Body of pancreas (tissue), 4 donors: Measurements from ENCODE around the gene CACNA2D4. TPM values are rescaled to one million over a fixed set of nuclear protein-coding genes. Genes with fewer than 3 reads are reported as not detected.
"Not testable (repeated sequence)": the region's sequence is repeated elsewhere in the genome, so short reads cannot be mapped to it uniquely, and the experiment has no call there.

Source experiments
- ATAC-seq: fragments of 150-250 bp; one replicate; pipeline ENCODE4 v1.9.1; 2016
- DNase-seq, 4 donors: peaks; one replicate each; pipeline ENCODE4 v3.0.0-alpha.2; 2019
- H3K27ac ChIP-seq, 4 donors: fragments of 200-600 bp; sonication (generic); 1 replicate in 3 of 4; 2 replicates in 1 of 4; pipeline versions ENCODE4 v1.5.1 to v1.6.1; 2016 to 2019; ENCODE audit warnings: mild to moderate bottlenecking in 1 of 4, mixed read lengths in 1 of 4, moderate library complexity in 1 of 4
- H3K27me3 ChIP-seq, 2 donors: fragments of 200-600 bp; sonication (generic); one replicate each; pipeline ENCODE4 v1.6.0; 2016; ENCODE audit warnings: mild to moderate bottlenecking in 1 of 2
- H3K36me3 ChIP-seq, 2 donors: fragments of 200-600 bp; sonication (generic); replicated peaks in 1 of 2; 2 replicates each; pipeline ENCODE4 v1.5.1; 2016; ENCODE audit warnings: low read depth in 2 of 2; ENCODE audit not compliant: insufficient read depth in 1 of 2
- H3K4me1 ChIP-seq: fragments of 200-600 bp; sonication (generic); one replicate; pipeline ENCODE4 v1.6.0; 2016
- H3K4me3 ChIP-seq, 2 donors: fragments of 200-600 bp; sonication (generic); 1 replicate in 1 of 2; 2 replicates in 1 of 2; pipeline ENCODE4 v1.5.1; 2016 to 2019
- H3K9me3 ChIP-seq, 3 donors: fragments of 200-600 bp; sonication (generic); 1 replicate in 2 of 3; 2 replicates in 1 of 3; pipeline ENCODE4 v1.5.1; 2016
- CTCF ChIP-seq, 7 experiments: fragments of 450-650 bp in 4 of 7; fragments of 200-600 bp in 3 of 7; sonication (generic) in 3 of 7; IDR thresholded peaks; one replicate each; pipeline ENCODE4 v1.5.1; 2016 to 2019; ENCODE audit warnings: antibody characterized with exemption in 7 of 7
- POLR2A ChIP-seq, 3 donors: fragments of 450-650 bp; IDR thresholded peaks; one replicate each; pipeline ENCODE4 v1.6.1; 2016; ENCODE audit warnings: antibody characterized with exemption in 3 of 3, mild to moderate bottlenecking in 2 of 3
- WGBS, 2 donors: methylation state at CpG; one replicate each; pipeline ENCODE4 v1.1.5; 2017; 5-methylcytosine and 5-hydroxymethylcytosine counted together
- intact Hi-C: fragments of 100-400 bp; cut with DNase I; formaldehyde crosslinking; loops from one replicate; pipeline ENCODE4 v1.15.1; 2023
- total RNA-seq, 2 donors: library from RNA; depleted of rRNA; stranded (reverse); fragments of >200 nt; gene quantifications; one replicate each; pipeline ENCODE4 v1.1.0, GENCODE V29; 2016

Gene CACNA2D4
- total RNA-seq, 2 donors from 2014 or later = 3.6 TPM; not detected in 1

DNA sequence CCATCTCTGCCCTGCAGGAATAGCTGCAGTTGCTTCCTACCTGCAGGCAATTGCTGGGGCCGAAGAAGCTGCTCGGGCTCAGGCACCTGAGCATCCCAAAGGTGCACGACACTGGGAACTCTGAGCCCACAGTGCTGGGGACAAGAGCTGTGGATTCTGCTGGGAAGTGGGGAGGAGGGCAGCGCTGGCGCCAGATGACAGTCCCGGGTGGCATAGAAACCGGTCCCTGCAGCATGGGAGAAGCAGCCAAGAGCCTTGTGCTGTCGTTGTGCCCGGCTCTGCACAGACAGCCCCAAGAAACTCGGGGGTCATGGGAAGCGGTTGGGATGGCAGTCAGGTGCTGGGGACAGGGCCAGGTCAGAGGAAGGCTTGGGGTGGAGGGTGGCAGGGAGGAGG, 97.6 kb downstream of the CACNA2D4 start:
- no peak for ATAC-seq
- H3K27ac ChIP-seq = no peak overlapping the region
- no peaks in the 10 kb centered on the region for H3K4me1 ChIP-seq
- TF ChIP-seq CTCF (IDR thresholded peaks at IDR 0.05) = no peak
- TF ChIP-seq POLR2A (IDR thresholded peaks at IDR 0.05) = no peak
- H3K9me3 ChIP-seq = no peaks in the 10 kb centered on the region
- 55 to 70% methylated on average over 10 to 11 of the region's 11 CpGs for WGBS, 2 donors
- H3K27me3 ChIP-seq = peaks cover 0 to 4% of the 10 kb centered on the region in 2 donors
- DNase-seq = no peak
- intact Hi-C loops = no loop called here
- no peaks in the 10 kb centered on the region for H3K36me3 ChIP-seq
- H3K4me3 ChIP-seq = no peak overlapping the region

DNA sequence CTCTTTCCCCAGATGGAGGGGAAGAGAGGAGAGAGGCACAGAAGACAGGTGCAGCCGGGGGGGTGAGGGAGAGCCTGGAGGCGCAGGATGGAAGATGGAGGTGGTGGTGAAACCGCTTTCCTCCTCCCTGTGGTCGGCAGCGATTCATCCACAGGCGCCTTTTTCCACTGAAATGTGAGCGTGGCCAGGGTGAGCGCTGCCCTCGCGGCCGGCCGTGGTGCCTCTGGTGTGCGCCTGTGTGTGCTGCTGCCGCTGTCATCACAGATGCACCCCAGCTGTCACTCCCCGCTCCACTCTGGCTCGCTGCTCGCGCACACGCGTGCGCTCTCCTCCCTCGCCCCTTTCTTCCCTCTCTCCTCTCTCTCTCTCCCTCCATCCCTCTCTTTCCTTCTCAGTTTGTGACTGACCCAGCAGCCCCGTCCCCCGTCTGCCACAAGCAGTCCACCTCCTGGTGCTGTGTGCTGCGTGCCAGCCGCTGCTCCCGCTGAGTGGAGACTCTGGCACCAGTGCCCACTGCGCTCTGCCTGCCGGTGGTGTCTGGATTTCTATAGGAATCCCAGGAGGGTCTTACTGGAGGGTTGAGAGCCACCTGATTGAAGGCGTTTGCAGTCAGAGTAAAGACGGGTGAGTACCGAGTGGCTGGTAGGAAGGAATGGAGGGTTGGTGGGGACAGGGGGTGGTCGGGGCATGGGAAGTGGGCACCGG, 98.1 kb downstream of the CACNA2D4 start, which contains the start of gene LRTM2:
LRTM2 (plus strand) TSS at position 375 of the 705 bp plus-strand sequence. CDS start 7,584 bp downstream, outside the sequence.
- Histone ChIP-seq H3K27me3 (peaks cover 0 to 9% of the 10 kb centered on the region in 2 donors), H3K4me3 (no peak within 1 kb of the TSS), H3K36me3 (no peaks in the 10 kb centered on the region), H3K9me3 (no peaks in the 10 kb centered on the region), H3K4me1 (no peaks in the 10 kb centered on the region), H3K27ac (no peak within 1 kb of the TSS)
- no peak for ATAC-seq
- no peak for DNase-seq
- TF ChIP-seq POLR2A (IDR thresholded peaks at IDR 0.05) (no peak), CTCF (IDR thresholded peaks at IDR 0.05) (no peak)
- intact Hi-C loops = no loop called here
- WGBS, 2 donors = 9 to 16% methylated on average over 21 to 34 of the region's 34 CpGs

DNA sequence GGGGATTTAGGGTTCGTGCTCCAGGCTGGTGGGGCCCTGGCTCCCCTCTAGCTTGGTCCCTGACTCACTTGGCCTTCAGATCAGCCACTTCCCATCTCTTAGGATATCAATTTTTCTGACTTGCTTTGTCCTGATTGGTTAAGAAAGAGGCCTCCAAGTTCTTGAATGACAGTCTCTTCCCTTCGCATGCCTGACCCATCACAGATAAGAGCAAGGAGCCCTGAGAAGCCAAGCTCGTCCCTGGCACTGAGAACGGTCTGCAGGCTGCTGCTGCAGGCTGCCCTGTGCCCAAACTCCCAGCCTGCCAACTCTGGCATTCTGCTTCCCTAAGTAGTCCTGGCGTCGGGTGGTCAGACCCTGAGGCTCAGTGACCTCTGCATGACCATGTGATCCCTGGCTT, 98.9 kb downstream of the CACNA2D4 start:
- H3K36me3 ChIP-seq = no peaks in the 10 kb centered on the region
- WGBS, 2 donors = 7 to 25% methylated on average over 5 to 6 of the region's 6 CpGs
- peaks cover 0 to 9% of the 10 kb centered on the region in 2 donors for H3K27me3 ChIP-seq
- ATAC-seq = no peak
- intact Hi-C loops = no loop called here
- H3K4me3 ChIP-seq = no peak overlapping the region
- TF ChIP-seq CTCF (IDR thresholded peaks at IDR 0.05) = no peak
- no peak for TF ChIP-seq POLR2A (IDR thresholded peaks at IDR 0.05)
- no peak overlapping the region for H3K27ac ChIP-seq
- H3K4me1 ChIP-seq = no peaks in the 10 kb centered on the region
- no peak for DNase-seq
- H3K9me3 ChIP-seq = no peaks in the 10 kb centered on the region

GRCh38 chr12:1819050-1819449, 99.4 kb downstream of the CACNA2D4 start:
- Histone ChIP-seq H3K27ac (no peak overlapping the region), H3K36me3 (no peaks in the 10 kb centered on the region), H3K4me3 (no peak overlapping the region), H3K9me3 (no peaks in the 10 kb centered on the region), H3K4me1 (no peaks in the 10 kb centered on the region), H3K27me3 (peaks cover 0 to 9% of the 10 kb centered on the region in 2 donors)
- intact Hi-C loops = no loop called here
- 42 to 44% methylated on average over 9 of the region's 9 CpGs for WGBS, 2 donors
- DNase-seq (no peak), ATAC-seq (no peak)
- no peak for TF ChIP-seq CTCF (IDR thresholded peaks at IDR 0.05)
- no peak for TF ChIP-seq POLR2A (IDR thresholded peaks at IDR 0.05)

GRCh38 chr12:1817928-1818327, 100.5 kb downstream of the CACNA2D4 start:
- H3K4me3 ChIP-seq, intact Hi-C loops: not testable (repeated sequence)
- 41 to 93% methylated on average over 2 to 3 of the region's 28 CpGs for WGBS, 2 donors

More at GRCh38 chr12:1817928-1818327, 100.5 kb downstream of the CACNA2D4 start:
- not testable (repeated sequence) for H3K36me3 ChIP-seq, H3K27ac ChIP-seq, H3K9me3 ChIP-seq, H3K27me3 ChIP-seq, ATAC-seq, DNase-seq, H3K4me1 ChIP-seq
